NCI-H2107 (cell line): ENCODE results near the gene TDRD6.
"Not testable (repeated sequence)": the region's sequence is repeated elsewhere in the genome, so short reads cannot be mapped to it uniquely, and the experiment has no call there.

Source experiments
- DNase-seq: peaks from one replicate; lab custom pipeline; 2025; lab: John Stamatoyannopoulos, UW

TDRD6 gene

GRCh38 chr6:46743425-46744158 is 55.9 kb downstream of the TDRD6 start:
- DNase-seq: no peak

DNA sequence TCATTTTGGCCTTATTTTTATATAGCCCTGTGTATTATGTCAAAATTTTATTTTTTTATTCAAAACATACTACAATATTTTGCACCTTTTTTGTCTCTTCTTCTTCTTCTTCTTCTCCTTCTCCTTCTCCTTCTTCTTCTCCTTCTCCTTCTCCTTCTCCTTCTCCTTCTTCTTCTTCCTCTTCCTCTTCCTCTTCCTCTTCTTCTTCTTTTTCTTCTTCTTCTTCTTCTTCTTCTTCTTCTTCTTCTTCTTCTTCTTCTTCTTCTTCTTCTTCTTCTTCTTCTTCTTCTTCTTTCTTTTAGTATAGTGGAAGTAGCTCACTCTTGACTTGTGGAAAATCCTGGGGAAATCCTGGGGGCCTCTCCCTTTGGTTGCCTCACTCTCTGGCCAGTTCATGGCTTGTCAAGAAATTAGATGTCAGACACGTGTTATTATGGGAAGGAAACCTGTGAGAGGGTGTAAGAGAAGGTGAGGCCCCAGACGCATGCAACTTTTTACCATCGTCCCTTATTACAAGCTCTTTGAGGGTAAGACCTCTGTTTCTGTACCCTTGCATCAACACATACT is 56.6 kb downstream of the TDRD6 start:
- not testable (repeated sequence) for DNase-seq

- DNase-seq: no peak
Observed at GRCh38 chr6:46745973-46746372, 58.3 kb downstream of the TDRD6 start.

- no peak for DNase-seq
Observed at GRCh38 chr6:46746696-46747095, 59.0 kb downstream of the TDRD6 start, which contains the start of gene ANKRD66. ANKRD66 (plus strand) TSS chr6:46746933; CDS start chr6:46751949, 5,016 bp downstream.

DNA sequence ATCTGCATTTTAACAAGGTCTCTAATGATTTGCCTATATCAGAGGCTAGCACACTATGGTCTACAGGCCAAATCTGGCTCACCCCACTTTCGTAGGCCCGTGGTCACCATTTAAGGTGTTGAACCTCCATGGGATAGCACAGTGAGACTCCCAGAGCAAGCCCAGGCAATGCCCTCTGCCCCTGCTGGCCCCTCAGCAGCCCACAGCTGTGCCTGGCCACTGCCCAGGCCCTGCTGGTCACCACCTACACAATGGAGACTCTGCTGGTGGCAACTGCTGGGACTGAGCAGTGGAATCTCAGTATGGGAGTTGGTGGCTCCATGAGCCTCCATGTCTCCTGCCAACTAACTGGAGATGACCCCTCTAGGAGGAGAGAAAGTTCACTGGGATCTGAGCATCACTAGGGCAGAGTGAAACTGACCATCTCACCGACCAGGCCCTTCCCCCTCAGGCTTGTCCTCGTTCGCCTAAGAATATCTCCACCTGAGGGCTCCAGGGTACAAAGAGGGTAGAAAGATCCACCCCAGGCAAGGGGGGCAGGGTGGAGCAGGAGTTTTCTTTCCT is 61.3 kb downstream of the TDRD6 start:
- DNase-seq: no peak

DNA sequence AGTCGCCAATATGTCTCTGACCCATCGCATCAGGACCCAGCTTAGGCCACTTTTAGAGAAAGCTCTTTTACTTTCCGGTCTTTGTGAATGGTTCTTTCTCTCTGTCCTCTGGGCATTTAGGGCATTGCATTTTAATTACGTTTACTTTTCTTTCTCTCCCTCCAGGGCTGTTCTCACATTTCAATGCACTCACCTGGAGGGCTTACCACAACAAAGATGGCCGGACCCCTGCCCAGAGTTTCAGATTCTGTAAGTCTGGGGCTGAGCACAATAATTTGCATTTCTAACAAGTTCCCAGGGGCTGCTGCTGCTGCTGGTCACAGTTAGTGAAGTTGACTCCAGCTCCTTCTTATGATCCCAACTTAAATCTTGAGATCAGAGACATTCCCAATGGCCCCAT is 62.0 kb downstream of the TDRD6 start:
- no peak for DNase-seq

DNA sequence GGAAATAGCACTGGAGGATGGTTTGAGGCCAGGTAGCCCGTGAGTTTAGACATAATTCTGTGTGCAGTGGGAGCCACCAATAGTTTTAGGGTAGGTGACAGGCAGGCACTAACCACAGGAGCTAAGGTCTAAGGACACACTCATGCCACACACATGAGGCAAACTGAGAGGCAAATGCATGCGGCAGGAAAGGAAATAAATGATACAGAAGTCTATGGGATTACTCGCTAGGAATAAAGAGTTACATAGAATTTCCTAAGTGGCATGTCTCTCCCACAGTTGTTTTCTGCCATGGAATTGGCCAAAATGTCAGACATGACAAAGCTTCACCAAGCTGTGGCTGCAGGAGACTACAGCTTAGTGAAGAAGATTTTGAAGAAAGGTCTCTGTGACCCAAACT is 64.0 kb downstream of the TDRD6 start:
- DNase-seq: no peak
